Kidney (tissue), 14 donors: ENCODE measurements around the gene GUCA1C. TPM values are rescaled to one million over a fixed set of nuclear protein-coding genes. Genes with fewer than 3 reads are reported as not detected.

Source experiments
- DNase-seq, 5 donors: peaks; one replicate each; pipeline ENCODE4 v3.0.0-alpha.2; 2013 to 2020
- FAIRE-seq: peaks from 2 replicates; lab custom pipeline; 2012; peaks lifted over from hg19 to GRCh38; lab: Jason Lieb, UNC
- H3K27ac ChIP-seq, 2 donors: one replicate each; pipeline ENCODE4 v1.7.0; 2013; ENCODE audit warnings: low read depth in 2 of 2, low read length in 2 of 2, inconsistent platforms in 1 of 2
- H3K27me3 ChIP-seq: one replicate; pipeline ENCODE4 v1.7.1; 2013; ENCODE audit warnings: low read length, inconsistent platforms; ENCODE audit not compliant: control insufficient read depth, insufficient read depth
- H3K36me3 ChIP-seq, 3 donors: one replicate each; pipeline versions ENCODE4 v1.7.0 to v1.7.1; 2013; ENCODE audit warnings: low read length in 3 of 3, control low read depth in 1 of 3, inconsistent platforms in 1 of 3; ENCODE audit not compliant: insufficient read depth in 3 of 3, control insufficient read depth in 2 of 3
- H3K4me1 ChIP-seq, 3 donors: one replicate each; pipeline versions ENCODE4 v1.7.0 to v1.7.1; 2013; ENCODE audit warnings: low read length in 3 of 3, inconsistent platforms in 1 of 3, low read depth in 1 of 3; ENCODE audit not compliant: control insufficient read depth in 2 of 3, insufficient read depth in 2 of 3
- H3K4me3 ChIP-seq, 3 donors: one replicate each; pipeline versions ENCODE4 v1.7.0 to v1.8.1; 2013; ENCODE audit warnings: low read length in 3 of 3, control low read depth in 1 of 3, inconsistent platforms in 1 of 3
- H3K9ac ChIP-seq, 3 donors: one replicate each; pipeline versions ENCODE4 v1.7.0 to v1.7.1; 2013; ENCODE audit warnings: low read length in 3 of 3, control low read depth in 1 of 3, inconsistent platforms in 1 of 3
- H3K9me3 ChIP-seq, 3 donors: one replicate each; pipeline versions ENCODE4 v1.7.0 to v1.7.1; 2013; ENCODE audit warnings: low read length in 3 of 3, control low read depth in 1 of 3, inconsistent platforms in 1 of 3; ENCODE audit not compliant: control insufficient read depth in 2 of 3, insufficient read depth in 1 of 3
- intact Hi-C: fragments of 100-400 bp; cut with DNase I; formaldehyde crosslinking; loops from one replicate; pipeline ENCODE4 v1.11.1; 2022
- polyA plus RNA-seq: library from polyadenylated mRNA; stranded (reverse); fragments of 350-450 nt; fragmentation: Illumina TruSeq; extraction: RNeasy Lipid Tissue Mini Kit (QIAGEN cat#74804); gene quantifications from one replicate; pipeline ENCODE4 v1.2.3, GENCODE V29; 2014; ENCODE audit warnings: low read depth, low replicate concordance; ENCODE audit not compliant: insufficient read depth
- total RNA-seq: library from RNA; stranded (reverse); fragmentation: NEBNext Ultra II Directional; extraction: Animal tissue kit (Norgen Biotek cat#: 25700); gene quantifications from one replicate; pipeline ENCODE4 v1.2.1, GENCODE V29; 2021
- TF ChIP-seq, protein P1 (sequence below): IDR thresholded peaks from 3 replicates; pipeline ENCODE4 v1.5.1; 2012; ENCODE audit warnings: mild to moderate bottlenecking, moderate library complexity, borderline replicate concordance; ENCODE audit not compliant: insufficient read depth; ENCODE audit errors: extremely low read depth
- donor health status: control.
- donor health status: control.
- donor health status: control.
- donor health status: control.
- donor health status: control.
- donor health status: DM: yes; HTN: yes; CAD: no.
- donor health status: Normal renal cell carcinoma (clear cell type).

The GUCA1C gene
- total and polyA plus RNA-seq, 2 donors from 2014 or later, result 2.7 TPM; not detected in 1

- no peaks in the 10 kb centered on the region for H3K36me3 ChIP-seq
- no peaks in the 10 kb centered on the region for H3K4me1 ChIP-seq
- no peak overlapping the region for H3K4me3 ChIP-seq
- DNase-seq, result no peak
- intact Hi-C loops, result no loop called here
- no peak overlapping the region for H3K9ac ChIP-seq
- FAIRE-seq, result no peak
- TF ChIP-seq, protein P1, sequence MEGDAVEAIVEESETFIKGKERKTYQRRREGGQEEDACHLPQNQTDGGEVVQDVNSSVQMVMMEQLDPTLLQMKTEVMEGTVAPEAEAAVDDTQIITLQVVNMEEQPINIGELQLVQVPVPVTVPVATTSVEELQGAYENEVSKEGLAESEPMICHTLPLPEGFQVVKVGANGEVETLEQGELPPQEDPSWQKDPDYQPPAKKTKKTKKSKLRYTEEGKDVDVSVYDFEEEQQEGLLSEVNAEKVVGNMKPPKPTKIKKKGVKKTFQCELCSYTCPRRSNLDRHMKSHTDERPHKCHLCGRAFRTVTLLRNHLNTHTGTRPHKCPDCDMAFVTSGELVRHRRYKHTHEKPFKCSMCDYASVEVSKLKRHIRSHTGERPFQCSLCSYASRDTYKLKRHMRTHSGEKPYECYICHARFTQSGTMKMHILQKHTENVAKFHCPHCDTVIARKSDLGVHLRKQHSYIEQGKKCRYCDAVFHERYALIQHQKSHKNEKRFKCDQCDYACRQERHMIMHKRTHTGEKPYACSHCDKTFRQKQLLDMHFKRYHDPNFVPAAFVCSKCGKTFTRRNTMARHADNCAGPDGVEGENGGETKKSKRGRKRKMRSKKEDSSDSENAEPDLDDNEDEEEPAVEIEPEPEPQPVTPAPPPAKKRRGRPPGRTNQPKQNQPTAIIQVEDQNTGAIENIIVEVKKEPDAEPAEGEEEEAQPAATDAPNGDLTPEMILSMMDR, result no peak
- H3K27me3 ChIP-seq, result no peaks in the 10 kb centered on the region
- no peak overlapping the region for H3K27ac ChIP-seq
- no peaks in the 10 kb centered on the region for H3K9me3 ChIP-seq
Measured at GRCh38 chr3:108940568-108941263, 13.0 kb downstream of the GUCA1C start.

- no peaks in the 10 kb centered on the region for H3K9me3 ChIP-seq
- DNase-seq (no peak), FAIRE-seq (no peak)
- no peaks in the 10 kb centered on the region for H3K4me1 ChIP-seq
- TF ChIP-seq, protein P1, result no peak
- H3K4me3 ChIP-seq, result no peak overlapping the region
- H3K27me3 ChIP-seq, result no peaks in the 10 kb centered on the region
- no peak overlapping the region for H3K9ac ChIP-seq
- no peaks in the 10 kb centered on the region for H3K36me3 ChIP-seq
- intact Hi-C loops, result no loop called here
- no peak overlapping the region for H3K27ac ChIP-seq
Measured at GRCh38 chr3:108940166-108940565, 13.5 kb downstream of the GUCA1C start.

GRCh38 chr3:108936924-108937689 is 16.6 kb downstream of the GUCA1C start:
- TF ChIP-seq, protein P1, result no peak
- H3K4me1 ChIP-seq, result no peaks in the 10 kb centered on the region
- FAIRE-seq (no peak), DNase-seq (no peak)
- intact Hi-C loops, result no loop called here
- no peaks in the 10 kb centered on the region for H3K27me3 ChIP-seq
- no peaks in the 10 kb centered on the region for H3K36me3 ChIP-seq
- no peaks in the 10 kb centered on the region for H3K9me3 ChIP-seq
- H3K4me3 ChIP-seq, result no peak overlapping the region
- no peak overlapping the region for H3K9ac ChIP-seq
- no peak overlapping the region for H3K27ac ChIP-seq
